Measurements from ENCODE around the gene OTOS.

OTOS gene

DNA sequence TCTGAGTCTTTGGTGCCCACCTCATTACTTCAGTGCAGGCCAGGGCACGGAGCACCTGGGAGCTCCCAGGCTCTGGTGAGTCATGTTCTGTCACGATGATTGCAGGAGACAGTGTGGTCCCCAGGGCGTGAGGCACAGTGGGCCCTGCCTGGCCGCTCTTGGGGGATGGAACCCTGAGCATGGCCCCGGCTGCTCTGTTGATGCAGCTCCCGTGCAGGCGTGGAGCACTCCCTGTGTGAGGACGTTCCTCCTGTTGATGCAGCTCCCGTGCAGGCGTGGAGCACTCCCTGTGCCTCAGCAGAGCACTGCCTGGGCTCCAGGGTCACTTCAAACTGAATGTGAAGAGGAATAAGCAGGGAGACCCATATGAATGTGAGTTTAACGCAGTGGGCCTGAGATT is 34.5 kb downstream of the OTOS start:
- no peak for TF ChIP-seq ZFX (IDR thresholded peaks at IDR 0.05; ENCODE audit: borderline replicate concordance)
- TF ChIP-seq, protein P1, sequence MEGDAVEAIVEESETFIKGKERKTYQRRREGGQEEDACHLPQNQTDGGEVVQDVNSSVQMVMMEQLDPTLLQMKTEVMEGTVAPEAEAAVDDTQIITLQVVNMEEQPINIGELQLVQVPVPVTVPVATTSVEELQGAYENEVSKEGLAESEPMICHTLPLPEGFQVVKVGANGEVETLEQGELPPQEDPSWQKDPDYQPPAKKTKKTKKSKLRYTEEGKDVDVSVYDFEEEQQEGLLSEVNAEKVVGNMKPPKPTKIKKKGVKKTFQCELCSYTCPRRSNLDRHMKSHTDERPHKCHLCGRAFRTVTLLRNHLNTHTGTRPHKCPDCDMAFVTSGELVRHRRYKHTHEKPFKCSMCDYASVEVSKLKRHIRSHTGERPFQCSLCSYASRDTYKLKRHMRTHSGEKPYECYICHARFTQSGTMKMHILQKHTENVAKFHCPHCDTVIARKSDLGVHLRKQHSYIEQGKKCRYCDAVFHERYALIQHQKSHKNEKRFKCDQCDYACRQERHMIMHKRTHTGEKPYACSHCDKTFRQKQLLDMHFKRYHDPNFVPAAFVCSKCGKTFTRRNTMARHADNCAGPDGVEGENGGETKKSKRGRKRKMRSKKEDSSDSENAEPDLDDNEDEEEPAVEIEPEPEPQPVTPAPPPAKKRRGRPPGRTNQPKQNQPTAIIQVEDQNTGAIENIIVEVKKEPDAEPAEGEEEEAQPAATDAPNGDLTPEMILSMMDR (IDR thresholded peaks at IDR 0.05), result no peak

DNA sequence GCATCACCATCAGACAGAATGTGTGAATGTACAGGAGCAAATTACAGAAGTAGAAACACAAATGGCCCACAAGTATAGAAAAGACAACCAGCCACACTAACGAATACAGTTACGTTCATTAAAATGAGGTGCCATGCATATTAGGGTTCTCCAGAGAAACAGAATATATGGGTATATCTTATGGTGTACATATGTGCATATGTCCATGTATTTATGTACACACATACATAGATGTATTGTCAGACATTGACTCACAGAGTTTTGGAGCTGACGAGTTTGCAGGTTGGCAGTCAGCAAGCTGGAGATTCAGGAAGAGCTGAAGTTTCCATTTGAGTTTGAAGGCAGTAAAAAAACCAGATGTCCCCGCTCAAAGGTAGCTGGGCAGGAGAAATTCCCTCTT is 37.3 kb downstream of the OTOS start:
- TF ChIP-seq, protein P1 (IDR thresholded peaks at IDR 0.05), result no peak
- no peak for TF ChIP-seq ZFX (IDR thresholded peaks at IDR 0.05; ENCODE audit: borderline replicate concordance)
- no peak overlapping the region for H3K27ac ChIP-seq

More for the DNA sequence above, 34.5 kb downstream of the OTOS start:
- no peak overlapping the region for H3K27ac ChIP-seq

DNA sequence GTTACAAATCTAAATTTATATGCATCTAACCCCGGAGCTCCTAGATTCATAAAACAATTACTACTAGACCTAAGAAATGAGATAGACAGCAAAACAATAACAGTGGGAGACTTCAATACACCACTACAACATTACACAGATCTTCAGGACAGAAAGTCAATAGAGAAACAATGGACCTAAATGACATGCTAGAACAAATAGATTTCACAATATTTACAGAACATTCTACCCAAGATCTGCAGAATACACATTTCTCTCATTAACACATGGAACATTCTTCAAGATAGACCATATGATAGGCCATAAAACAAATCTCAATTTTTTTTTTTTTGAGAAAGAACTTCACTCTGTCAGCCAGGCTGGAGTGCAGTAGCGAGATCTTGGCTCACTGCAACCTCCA is 42.1 kb downstream of the OTOS start:
- no peak for TF ChIP-seq ZFX (IDR thresholded peaks at IDR 0.05; ENCODE audit: borderline replicate concordance)
- TF ChIP-seq, protein P1 (IDR thresholded peaks at IDR 0.05), result no peak
- H3K27ac ChIP-seq, result no peak overlapping the region

DNA sequence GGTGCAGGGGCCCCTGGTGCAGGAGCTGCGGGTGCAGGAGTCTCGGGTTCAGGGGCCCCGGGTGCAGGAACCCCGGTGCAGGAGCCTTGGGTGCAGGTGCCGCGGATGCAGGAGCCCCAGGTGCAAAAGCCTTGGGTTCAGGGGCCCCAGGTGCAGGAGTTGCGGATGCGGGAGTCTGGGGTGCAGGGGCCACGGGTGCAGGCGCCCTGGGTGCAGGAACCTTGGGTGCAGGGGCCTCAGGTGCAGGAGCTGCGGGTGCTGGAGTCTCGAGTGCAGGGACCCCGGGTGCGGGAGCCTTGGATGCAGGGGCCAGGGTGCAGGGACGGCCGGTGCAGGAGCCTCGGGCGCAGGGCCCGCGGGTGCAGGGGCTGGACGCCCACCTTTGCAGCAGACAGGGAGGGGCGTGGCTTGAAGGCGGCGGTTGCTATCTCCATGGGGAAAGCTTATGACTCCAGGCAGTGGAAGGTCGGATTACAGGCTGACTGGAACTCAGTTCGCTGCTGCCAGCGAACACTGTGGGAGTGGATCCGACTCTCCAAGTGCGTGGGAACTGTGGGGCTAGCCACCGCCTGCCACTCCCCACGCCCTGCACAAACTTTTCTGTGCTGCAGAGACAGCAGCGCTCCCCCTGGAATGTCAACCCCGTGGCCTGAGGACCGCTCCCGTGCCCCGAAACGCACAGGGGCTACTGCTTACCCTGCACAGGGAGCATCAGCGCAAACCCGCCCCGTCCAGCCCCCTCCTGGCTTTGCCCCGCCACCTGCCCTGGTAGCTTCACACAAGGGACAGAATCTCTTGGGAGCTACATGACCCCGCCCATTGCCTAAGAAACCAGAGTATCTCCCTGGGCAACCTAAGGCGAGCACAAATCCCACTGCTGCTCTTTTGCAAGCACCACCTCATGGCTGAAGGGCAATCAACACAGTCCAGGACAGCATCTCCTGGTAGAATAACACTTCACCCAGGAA is 44.6 kb downstream of the OTOS start:
- no peak overlapping the region for H3K27ac ChIP-seq
- TF ChIP-seq, protein P1 (IDR thresholded peaks at IDR 0.05), result no peak
- no peak for TF ChIP-seq ZFX (IDR thresholded peaks at IDR 0.05; ENCODE audit: borderline replicate concordance)

DNA sequence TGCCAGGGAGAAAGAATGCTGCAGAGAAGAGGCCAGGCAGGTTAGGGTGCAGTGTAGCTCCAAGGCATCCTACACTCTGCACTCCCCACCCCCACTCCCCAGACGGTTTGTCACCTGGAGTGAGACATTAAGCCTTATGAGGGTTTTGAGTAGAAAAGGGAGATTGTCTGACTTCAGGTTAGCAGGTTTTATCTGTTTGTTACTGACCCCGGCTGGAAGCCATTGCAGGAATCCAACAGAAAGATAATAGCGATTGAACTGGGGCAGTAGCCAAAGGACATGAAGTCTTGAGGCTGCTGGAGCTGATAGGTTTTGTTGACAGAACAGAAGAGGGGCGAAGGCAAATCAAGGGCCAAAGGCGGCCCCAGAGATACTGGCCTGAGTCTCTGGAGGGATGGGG is 51.2 kb downstream of the OTOS start:
- H3K27ac ChIP-seq, result no peak overlapping the region
- TF ChIP-seq ZFX (IDR thresholded peaks at IDR 0.05; ENCODE audit: borderline replicate concordance), result no peak
- TF ChIP-seq, protein P1 (IDR thresholded peaks at IDR 0.05), result no peak

Measured in 22Rv1 (cell line).